ENCODE data around the gene PDIA3. TPM values are rescaled to one million over a fixed set of nuclear protein-coding genes. Genes with fewer than 3 reads are reported as not detected.
A peak's percentile ranks its signal among the peaks of the same experiment; 100 is the strongest.

PDIA3 gene
- total RNA-seq, 1 experiment from 2014 or later, result 545 TPM

DNA sequence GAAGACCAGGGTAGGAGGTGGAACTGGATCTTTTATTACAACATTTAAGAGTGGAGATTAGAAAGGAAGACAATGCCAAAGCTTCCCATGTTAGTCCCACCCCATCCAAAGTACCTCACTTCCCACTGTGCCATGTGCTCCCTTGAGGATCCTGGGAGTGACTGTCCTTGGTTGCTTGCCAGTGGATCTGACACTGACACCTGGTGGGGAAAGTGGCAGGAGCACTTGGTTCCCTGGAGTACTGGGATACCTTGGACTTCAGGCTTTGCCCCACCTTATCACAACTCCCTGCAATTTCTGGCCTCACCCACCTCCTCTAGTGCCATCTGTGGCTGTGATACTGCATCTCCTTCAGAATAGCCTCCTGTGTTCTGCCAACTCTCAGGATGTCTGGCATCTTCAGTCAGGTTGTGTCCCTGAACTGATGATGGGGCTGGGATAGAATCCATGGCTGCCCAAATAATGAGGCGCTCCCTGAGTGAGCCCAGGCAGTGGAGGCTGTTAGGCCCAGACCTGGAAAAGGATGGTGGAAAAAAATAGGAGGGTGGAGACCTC lies 29.2 kb downstream of the PDIA3 start:
- no TSS peak for BruUV-seq (replicated peaks)
- no peaks in the 10 kb centered on the region for H3K9me3 ChIP-seq
- Mint-ChIP-seq H3K36me3 (ENCODE audit: insufficient read depth, unreplicated experiment) (peaks cover 41% of the 10 kb centered on the region), H3K9me3 (ENCODE audit: unreplicated experiment) (no peaks in the 10 kb centered on the region), H3K4me1 (ENCODE audit: low read depth, unreplicated experiment) (no peaks in the 10 kb centered on the region), H3K27ac (ENCODE audit: unreplicated experiment) (no peak overlapping the region), H3K27me3 (ENCODE audit: insufficient read depth, unreplicated experiment) (no peaks in the 10 kb centered on the region), H3K4me3 (ENCODE audit: unreplicated experiment) (no peak overlapping the region)
- no peaks in the 10 kb centered on the region for H3K27me3 ChIP-seq (replicated peaks; ENCODE audit: control insufficient read depth, insufficient read depth, low read length)
- intact Hi-C loops (cut with micrococcal nuclease; ENCODE audit: unreplicated experiment), result no loop called here
- no peaks in the 10 kb centered on the region for H3K4me1 ChIP-seq
- POLR2A ChIA-PET, result no interaction called here
- CTCF ChIA-PET, result no interaction called here
- TF ChIP-seq, protein P1, sequence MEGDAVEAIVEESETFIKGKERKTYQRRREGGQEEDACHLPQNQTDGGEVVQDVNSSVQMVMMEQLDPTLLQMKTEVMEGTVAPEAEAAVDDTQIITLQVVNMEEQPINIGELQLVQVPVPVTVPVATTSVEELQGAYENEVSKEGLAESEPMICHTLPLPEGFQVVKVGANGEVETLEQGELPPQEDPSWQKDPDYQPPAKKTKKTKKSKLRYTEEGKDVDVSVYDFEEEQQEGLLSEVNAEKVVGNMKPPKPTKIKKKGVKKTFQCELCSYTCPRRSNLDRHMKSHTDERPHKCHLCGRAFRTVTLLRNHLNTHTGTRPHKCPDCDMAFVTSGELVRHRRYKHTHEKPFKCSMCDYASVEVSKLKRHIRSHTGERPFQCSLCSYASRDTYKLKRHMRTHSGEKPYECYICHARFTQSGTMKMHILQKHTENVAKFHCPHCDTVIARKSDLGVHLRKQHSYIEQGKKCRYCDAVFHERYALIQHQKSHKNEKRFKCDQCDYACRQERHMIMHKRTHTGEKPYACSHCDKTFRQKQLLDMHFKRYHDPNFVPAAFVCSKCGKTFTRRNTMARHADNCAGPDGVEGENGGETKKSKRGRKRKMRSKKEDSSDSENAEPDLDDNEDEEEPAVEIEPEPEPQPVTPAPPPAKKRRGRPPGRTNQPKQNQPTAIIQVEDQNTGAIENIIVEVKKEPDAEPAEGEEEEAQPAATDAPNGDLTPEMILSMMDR (IDR thresholded peaks at IDR 0.05; ENCODE audit: insufficient read depth in 1 of 2, low read depth in 1 of 2, low read length in 1 of 2, severe bottlenecking in 1 of 2, unreplicated experiment in 1 of 2), result peak; percentile 54 to 56
- peaks cover 1% of the 10 kb centered on the region; the same call in 1 of the 2 replicates for H3K36me3 ChIP-seq (ENCODE audit: control insufficient read depth, insufficient read depth, low read length)
- no peak overlapping the region for H3K4me3 ChIP-seq (ENCODE audit: low read depth, low read length)
- DNase-seq, result peak; percentile 66 to 71

DNA sequence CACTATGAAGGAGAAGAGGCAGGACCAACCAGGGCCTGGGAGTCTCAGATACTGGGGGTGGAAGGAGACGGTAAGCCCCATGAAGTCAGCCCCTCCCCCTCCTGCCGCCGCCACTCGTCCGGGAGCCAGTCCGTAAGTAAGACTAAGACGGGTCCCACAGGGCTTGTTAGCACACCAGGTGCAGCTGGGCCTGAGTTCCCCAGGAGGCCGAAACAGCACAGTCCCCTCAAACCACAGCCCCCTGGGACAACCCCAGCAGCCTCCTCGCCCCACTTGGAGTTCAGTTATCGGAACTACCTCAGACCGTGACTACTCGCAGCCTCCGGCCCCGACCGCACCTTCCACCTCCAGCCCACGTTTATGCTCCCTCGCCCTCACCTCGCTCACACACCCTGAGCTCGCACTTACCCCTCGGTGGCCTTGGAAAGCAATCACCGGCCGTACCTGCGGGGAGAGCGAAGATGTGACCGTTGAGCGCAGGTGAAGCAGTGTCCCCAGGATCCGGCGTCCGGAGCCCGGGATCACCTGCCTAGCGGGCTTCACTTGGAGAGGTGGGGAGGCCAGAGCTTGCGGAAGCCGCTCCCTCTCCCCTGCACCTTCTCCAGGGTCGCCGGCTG lies 30.0 kb downstream of the PDIA3 start:
- no peaks in the 10 kb centered on the region for H3K4me1 Mint-ChIP-seq (ENCODE audit: low read depth, unreplicated experiment)
- H3K27ac Mint-ChIP-seq (ENCODE audit: unreplicated experiment), result no peak overlapping the region
- H3K36me3 Mint-ChIP-seq (ENCODE audit: insufficient read depth, unreplicated experiment), result peaks cover 34% of the 10 kb centered on the region
- BruUV-seq (replicated peaks), result no TSS peak
- Histone ChIP-seq H3K4me3 (ENCODE audit: low read depth, low read length) (no peak overlapping the region), H3K36me3 (ENCODE audit: control insufficient read depth, insufficient read depth, low read length) (peaks cover 1% of the 10 kb centered on the region; the same call in 1 of the 2 replicates), H3K4me1 (no peaks in the 10 kb centered on the region), H3K9me3 (no peaks in the 10 kb centered on the region), H3K27me3 (replicated peaks; ENCODE audit: control insufficient read depth, insufficient read depth, low read length) (no peaks in the 10 kb centered on the region)
- no peaks in the 10 kb centered on the region for H3K27me3 Mint-ChIP-seq (ENCODE audit: insufficient read depth, unreplicated experiment)
- H3K4me3 Mint-ChIP-seq (ENCODE audit: unreplicated experiment), result no peak overlapping the region
- DNase-seq, result no peak
- H3K9me3 Mint-ChIP-seq (ENCODE audit: unreplicated experiment), result no peaks in the 10 kb centered on the region
- TF ChIP-seq, protein P1 (IDR thresholded peaks at IDR 0.05; ENCODE audit: insufficient read depth in 1 of 2, low read depth in 1 of 2, low read length in 1 of 2, severe bottlenecking in 1 of 2, unreplicated experiment in 1 of 2), result no peak
- ChIA-PET POLR2A (no interaction called here), CTCF (no interaction called here)
- intact Hi-C loops (cut with micrococcal nuclease; ENCODE audit: unreplicated experiment), result no loop called here

DNA sequence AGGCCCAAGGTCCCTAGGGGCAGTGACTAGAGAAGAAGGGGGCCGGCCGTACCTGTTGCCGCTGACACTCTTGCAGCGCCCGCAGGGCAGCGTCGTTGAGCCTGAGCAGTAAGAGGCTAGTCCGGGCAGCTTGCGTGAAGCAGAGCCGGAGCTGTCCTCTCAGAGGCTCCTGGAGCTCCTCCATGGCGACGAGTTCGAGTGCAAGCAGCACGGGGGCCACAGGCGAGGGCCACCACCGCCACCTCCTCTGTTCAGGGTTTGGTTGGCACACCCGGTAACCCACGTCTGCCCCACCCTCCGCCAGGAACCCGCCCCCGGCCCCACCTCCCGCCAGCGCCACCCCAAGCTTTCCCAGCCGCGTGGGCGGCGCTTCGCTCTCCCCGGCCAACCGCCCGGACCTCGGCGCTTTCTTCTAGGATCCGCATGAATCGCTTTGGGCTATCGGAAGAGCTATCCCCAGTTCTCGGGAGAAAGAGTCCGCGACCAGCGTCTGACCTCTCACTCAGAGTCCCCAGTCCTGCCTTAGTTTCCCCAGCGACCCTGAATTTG lies 30.6 kb downstream of the PDIA3 start, which contains the start of gene ELL3:
Gene ELL3 (minus strand): TSS at position 249 of the 549 bp plus-strand sequence. CDS start 65 bp downstream, at position 184.
- Histone ChIP-seq H3K27me3 (replicated peaks; ENCODE audit: control insufficient read depth, insufficient read depth, low read length) (no peaks in the 10 kb centered on the region), H3K9me3 (no peaks in the 10 kb centered on the region), H3K36me3 (ENCODE audit: control insufficient read depth, insufficient read depth, low read length) (peaks cover 1% of the 10 kb centered on the region; the same call in 1 of the 2 replicates), H3K4me1 (no peaks in the 10 kb centered on the region), H3K4me3 (ENCODE audit: low read depth, low read length) (no peak within 1 kb of the TSS)
- H3K27me3 Mint-ChIP-seq (ENCODE audit: insufficient read depth, unreplicated experiment), result no peaks in the 10 kb centered on the region
- BruUV-seq (replicated peaks), result no TSS peak
- CTCF ChIA-PET, result no interaction called here
- no peaks in the 10 kb centered on the region for H3K4me1 Mint-ChIP-seq (ENCODE audit: low read depth, unreplicated experiment)
- H3K4me3 Mint-ChIP-seq (ENCODE audit: unreplicated experiment), result peak within 1 kb of the TSS; percentile 37
- peaks cover 28% of the 10 kb centered on the region for H3K36me3 Mint-ChIP-seq (ENCODE audit: insufficient read depth, unreplicated experiment)
- DNase-seq, result no peak
- TF ChIP-seq, protein P1 (IDR thresholded peaks at IDR 0.05; ENCODE audit: insufficient read depth in 1 of 2, low read depth in 1 of 2, low read length in 1 of 2, severe bottlenecking in 1 of 2, unreplicated experiment in 1 of 2), result no peak
- intact Hi-C loops (cut with micrococcal nuclease; ENCODE audit: unreplicated experiment), result no loop called here
- no peak within 1 kb of the TSS for H3K27ac Mint-ChIP-seq (ENCODE audit: unreplicated experiment)
- no peaks in the 10 kb centered on the region for H3K9me3 Mint-ChIP-seq (ENCODE audit: unreplicated experiment)
- POLR2A ChIA-PET, result no interaction called here

All from Caco-2 (cell line).